Osteocyte (in vitro differentiated cells): ENCODE data around the gene PDZRN4. TPM values are rescaled to one million over a fixed set of nuclear protein-coding genes. Genes with fewer than 3 reads are reported as not detected.

Experiments
- DNase-seq: peaks from one replicate; pipeline ENCODE4 v3.0.0; 2021; ENCODE audit warnings: mixed read lengths; ENCODE audit not compliant: unreplicated experiment; ENCODE audit errors: extremely low spot score
- H3K27ac Mint-ChIP-seq: one replicate; pipeline ENCODE4 v1.8.0; 2021; ENCODE audit warnings: mild to moderate bottlenecking, mixed read lengths; ENCODE audit not compliant: unreplicated experiment
- H3K27me3 Mint-ChIP-seq: one replicate; pipeline ENCODE4 v1.8.0; 2021; ENCODE audit warnings: mixed read lengths; ENCODE audit not compliant: unreplicated experiment
- H3K36me3 Mint-ChIP-seq: one replicate; pipeline ENCODE4 v1.8.0; 2021; ENCODE audit warnings: mixed read lengths; ENCODE audit not compliant: unreplicated experiment
- H3K4me1 Mint-ChIP-seq: one replicate; pipeline ENCODE4 v1.8.0; 2021; ENCODE audit warnings: mixed read lengths; ENCODE audit not compliant: unreplicated experiment
- H3K4me3 Mint-ChIP-seq: one replicate; pipeline ENCODE4 v1.8.0; 2021; ENCODE audit warnings: mild to moderate bottlenecking, moderate library complexity, mixed read lengths; ENCODE audit not compliant: unreplicated experiment
- H3K9me3 Mint-ChIP-seq: one replicate; pipeline ENCODE4 v1.8.0; 2021; ENCODE audit warnings: mixed read lengths; ENCODE audit not compliant: unreplicated experiment
- CTCF ChIP-seq: fragments of 200-600 bp; sonication (generic); IDR thresholded peaks from 2 replicates; pipeline ENCODE4 v1.5.0; 2021; ENCODE audit warnings: antibody characterized with exemption, mild to moderate bottlenecking, moderate library complexity
- total RNA-seq: library from RNA; stranded (reverse); gene quantifications from 2 replicates; pipeline ENCODE4 v1.2.1, GENCODE V29; 2021

PDZRN4 gene
- total RNA-seq, 1 donor from 2014 or later: not detected

GRCh38 chr12:41468756-41469155 is 280.6 kb downstream of the PDZRN4 start:
- H3K36me3 Mint-ChIP-seq: no peaks in the 10 kb centered on the region
- H3K4me1 Mint-ChIP-seq: no peaks in the 10 kb centered on the region
- DNase-seq: no peak
- H3K4me3 Mint-ChIP-seq: no peak overlapping the region
- H3K27me3 Mint-ChIP-seq: no peaks in the 10 kb centered on the region
- H3K27ac Mint-ChIP-seq: no peak overlapping the region
- no peak for TF ChIP-seq CTCF
- H3K9me3 Mint-ChIP-seq: no peaks in the 10 kb centered on the region

- Mint-ChIP-seq H3K27ac (no peak overlapping the region), H3K9me3 (no peaks in the 10 kb centered on the region), H3K4me3 (no peak overlapping the region), H3K4me1 (no peaks in the 10 kb centered on the region), H3K27me3 (peaks cover 5% of the 10 kb centered on the region), H3K36me3 (no peaks in the 10 kb centered on the region)
- no peak for TF ChIP-seq CTCF
- DNase-seq: no peak
These were observed 285.3 kb downstream of the PDZRN4 start for GRCh38 chr12:41473441-41473840.

GRCh38 chr12:41474001-41474400 is 285.9 kb downstream of the PDZRN4 start:
- no peak for DNase-seq

GRCh38 chr12:41476499-41477439 is 288.6 kb downstream of the PDZRN4 start:
- Mint-ChIP-seq H3K27me3 (peaks cover 18% of the 10 kb centered on the region), H3K9me3 (no peaks in the 10 kb centered on the region), H3K4me1 (no peaks in the 10 kb centered on the region), H3K36me3 (no peaks in the 10 kb centered on the region), H3K27ac (no peak overlapping the region), H3K4me3 (no peak overlapping the region)
- TF ChIP-seq CTCF: no peak
- DNase-seq: no peak

More at GRCh38 chr12:41474001-41474400, 285.9 kb downstream of the PDZRN4 start:
- Mint-ChIP-seq H3K4me3 (no peak overlapping the region), H3K27ac (no peak overlapping the region), H3K27me3 (peaks cover 5% of the 10 kb centered on the region), H3K36me3 (no peaks in the 10 kb centered on the region), H3K9me3 (no peaks in the 10 kb centered on the region), H3K4me1 (no peaks in the 10 kb centered on the region)
- TF ChIP-seq CTCF: no peak

- no peak for TF ChIP-seq CTCF
- H3K36me3 Mint-ChIP-seq: no peaks in the 10 kb centered on the region
- H3K9me3 Mint-ChIP-seq: no peaks in the 10 kb centered on the region
- no peak overlapping the region for H3K27ac Mint-ChIP-seq
- peaks cover 17% of the 10 kb centered on the region for H3K27me3 Mint-ChIP-seq
- no peak overlapping the region for H3K4me3 Mint-ChIP-seq
- DNase-seq: no peak
- no peaks in the 10 kb centered on the region for H3K4me1 Mint-ChIP-seq
These were observed 291.3 kb downstream of the PDZRN4 start for GRCh38 chr12:41479426-41479825.
